ENCODE results near the gene TJP3. TPM values are rescaled to one million over a fixed set of nuclear protein-coding genes. Genes with fewer than 3 reads are reported as not detected.

Gene TJP3
- total RNA-seq, 2 donors from 2014 or later = 0.57 to 2.1 TPM

- no peak overlapping the region for H3K27ac Mint-ChIP-seq
- H3K9me3 Mint-ChIP-seq = no peaks in the 10 kb centered on the region
- H3K4me1 Mint-ChIP-seq (ENCODE audit: low read depth in 2 of 2) = peaks cover 22 to 41% of the 10 kb centered on the region in 2 donors
- no peak overlapping the region for H3K4me3 Mint-ChIP-seq
- H3K27me3 Mint-ChIP-seq = no peaks in the 10 kb centered on the region
- H3K36me3 Mint-ChIP-seq = no peaks in the 10 kb centered on the region
- no peak for ATAC-seq
- DNase-seq (ENCODE audit: low spot score) = no peak
These were observed 40.4 kb upstream of the TJP3 start for GRCh38 chr19:3667766-3668165.

GRCh38 chr19:3668331-3669081 is 39.7 kb upstream of the TJP3 start:
- Mint-ChIP-seq H3K27ac (no peak overlapping the region), H3K36me3 (no peaks in the 10 kb centered on the region), H3K9me3 (no peaks in the 10 kb centered on the region), H3K4me3 (no peak overlapping the region), H3K27me3 (no peaks in the 10 kb centered on the region), H3K4me1 (ENCODE audit: low read depth in 2 of 2) (peaks cover 22 to 44% of the 10 kb centered on the region in 2 donors)
- DNase-seq (ENCODE audit: low spot score) (no peak), ATAC-seq (no peak)

- H3K4me1 Mint-ChIP-seq (ENCODE audit: low read depth in 2 of 2) = peaks cover 22 to 48% of the 10 kb centered on the region in 2 donors
- H3K27me3 Mint-ChIP-seq = no peaks in the 10 kb centered on the region
- peak overlapping the region; percentile 30 for H3K4me3 Mint-ChIP-seq
- H3K36me3 Mint-ChIP-seq = no peaks in the 10 kb centered on the region
- no peaks in the 10 kb centered on the region for H3K9me3 Mint-ChIP-seq
- DNase-seq (ENCODE audit: low spot score) (no peak), ATAC-seq (no peak)
- peak overlapping the region; percentile 12 to 29 for H3K27ac Mint-ChIP-seq
These were observed 38.9 kb upstream of the TJP3 start for GRCh38 chr19:3669082-3669946.

GRCh38 chr19:3669947-3670795 is 38.0 kb upstream of the TJP3 start:
- DNase-seq (ENCODE audit: low spot score) = no peak
- Mint-ChIP-seq H3K36me3 (no peaks in the 10 kb centered on the region), H3K9me3 (no peaks in the 10 kb centered on the region), H3K4me3 (peak overlapping the region; percentile 84), H3K4me1 (ENCODE audit: low read depth in 2 of 2) (peaks cover 22 to 53% of the 10 kb centered on the region in 2 donors), H3K27ac (peak overlapping the region; percentile 82 to 91), H3K27me3 (no peaks in the 10 kb centered on the region)
- no peak for ATAC-seq

- Mint-ChIP-seq H3K4me3 (peak overlapping the region; percentile 84), H3K27ac (peak overlapping the region; percentile 82 to 91), H3K36me3 (no peaks in the 10 kb centered on the region), H3K4me1 (ENCODE audit: low read depth in 2 of 2) (peaks cover 21 to 55% of the 10 kb centered on the region in 2 donors), H3K9me3 (no peaks in the 10 kb centered on the region), H3K27me3 (no peaks in the 10 kb centered on the region)
- DNase-seq (ENCODE audit: low spot score) (peak; percentile 91), ATAC-seq (peak; percentile 85 to 90)
These were observed 37.1 kb upstream of the TJP3 start for GRCh38 chr19:3670796-3671679.

- Mint-ChIP-seq H3K27ac (peak overlapping the region; percentile 82 to 91), H3K36me3 (no peaks in the 10 kb centered on the region), H3K4me1 (ENCODE audit: low read depth in 2 of 2) (peaks cover 16 to 53% of the 10 kb centered on the region in 2 donors), H3K9me3 (no peaks in the 10 kb centered on the region), H3K4me3 (peak overlapping the region; percentile 84), H3K27me3 (no peaks in the 10 kb centered on the region)
- peak; percentile 77 for DNase-seq (ENCODE audit: low spot score)
- ATAC-seq = peak; percentile 65 to 69
These were observed 36.3 kb upstream of the TJP3 start for GRCh38 chr19:3671680-3672574.

- ATAC-seq = no peak
- no peak overlapping the region for H3K4me3 Mint-ChIP-seq
These were observed 35.6 kb upstream of the TJP3 start for GRCh38 chr19:3672575-3672948.

GRCh38 chr19:3672993-3673392 is 35.2 kb upstream of the TJP3 start:
- Mint-ChIP-seq H3K27me3 (no peaks in the 10 kb centered on the region), H3K4me3 (no peak overlapping the region), H3K27ac (no peak overlapping the region), H3K9me3 (no peaks in the 10 kb centered on the region), H3K36me3 (no peaks in the 10 kb centered on the region), H3K4me1 (ENCODE audit: low read depth in 2 of 2) (peaks cover 22 to 56% of the 10 kb centered on the region in 2 donors)
- DNase-seq (ENCODE audit: low spot score) (no peak), ATAC-seq (no peak)

More at GRCh38 chr19:3672575-3672948, 35.6 kb upstream of the TJP3 start:
- peaks cover 22 to 54% of the 10 kb centered on the region in 2 donors for H3K4me1 Mint-ChIP-seq (ENCODE audit: low read depth in 2 of 2)
- H3K36me3 Mint-ChIP-seq = no peaks in the 10 kb centered on the region
- no peaks in the 10 kb centered on the region for H3K9me3 Mint-ChIP-seq
- H3K27ac Mint-ChIP-seq = peak overlapping the region; percentile 82 to 91
- no peaks in the 10 kb centered on the region for H3K27me3 Mint-ChIP-seq
- DNase-seq (ENCODE audit: low spot score) = no peak

GRCh38 chr19:3673506-3674439 is 34.4 kb upstream of the TJP3 start:
- Mint-ChIP-seq H3K36me3 (no peaks in the 10 kb centered on the region), H3K27ac (no peak overlapping the region), H3K9me3 (no peaks in the 10 kb centered on the region), H3K4me3 (no peak overlapping the region), H3K27me3 (no peaks in the 10 kb centered on the region), H3K4me1 (ENCODE audit: low read depth in 2 of 2) (peaks cover 22 to 57% of the 10 kb centered on the region in 2 donors)
- ATAC-seq (no peak), DNase-seq (ENCODE audit: low spot score) (no peak)

- Mint-ChIP-seq H3K27ac (peak overlapping the region in 1 of 2 donors; percentile 21), H3K4me3 (no peak overlapping the region), H3K4me1 (ENCODE audit: low read depth in 2 of 2) (peaks cover 22 to 55% of the 10 kb centered on the region in 2 donors), H3K9me3 (no peaks in the 10 kb centered on the region), H3K36me3 (no peaks in the 10 kb centered on the region), H3K27me3 (no peaks in the 10 kb centered on the region)
- ATAC-seq = no peak
- DNase-seq (ENCODE audit: low spot score) = no peak
These were observed 33.2 kb upstream of the TJP3 start for GRCh38 chr19:3674784-3675543.

GRCh38 chr19:3678188-3678587 is 30.0 kb upstream of the TJP3 start:
- no peaks in the 10 kb centered on the region for H3K36me3 Mint-ChIP-seq
- peaks cover 8 to 38% of the 10 kb centered on the region in 2 donors for H3K4me1 Mint-ChIP-seq (ENCODE audit: low read depth in 2 of 2)
- no peaks in the 10 kb centered on the region for H3K27me3 Mint-ChIP-seq

More at GRCh38 chr19:3678188-3678587, 30.0 kb upstream of the TJP3 start:
- Mint-ChIP-seq H3K9me3 (no peaks in the 10 kb centered on the region), H3K27ac (no peak overlapping the region), H3K4me3 (no peak overlapping the region)
- DNase-seq (ENCODE audit: low spot score) (no peak), ATAC-seq (no peak)

All from natural killer cell treated with Interleukin-12 subunit alpha and Interleukin-12 subunit beta and Interleukin-15 and Interleukin-18, amount 100 ng/mL, for 72 hours (primary cell).